Stimulated activated CD8-positive, alpha-beta memory T cell treated with anti-CD3 and anti-CD28 coated beads, Interleukin-12 subunit alpha, Interleukin-12 subunit beta, amount 100 ng/mL, for 24 hours (primary cell): ENCODE results near the gene CDH16.

Source experiments
- DNase-seq: peaks from one replicate; pipeline ENCODE4 v3.0.0-alpha.2; 2020; ENCODE audit errors: extremely low read depth

CDH16 gene

DNA sequence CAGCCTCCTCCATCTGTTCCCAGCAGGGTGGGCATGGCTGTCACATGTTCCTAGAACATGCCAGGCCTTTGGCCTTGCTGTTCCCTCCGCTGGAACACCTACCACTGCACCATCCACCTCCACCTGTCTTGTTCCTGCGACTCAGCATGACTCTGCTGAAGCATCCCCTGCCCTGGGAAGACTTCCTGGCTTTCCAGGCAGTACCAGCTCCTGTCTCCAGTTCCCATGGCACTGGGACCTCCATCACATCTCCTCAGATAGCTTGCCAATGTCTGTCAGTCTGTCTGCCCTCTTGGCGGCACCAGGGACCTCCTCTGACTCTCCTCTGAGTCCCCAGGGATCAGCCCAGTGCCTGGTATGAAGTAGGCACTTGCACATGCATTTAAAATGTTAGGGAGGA lies 22.7 kb downstream of the CDH16 start:
- no peak for DNase-seq

DNA sequence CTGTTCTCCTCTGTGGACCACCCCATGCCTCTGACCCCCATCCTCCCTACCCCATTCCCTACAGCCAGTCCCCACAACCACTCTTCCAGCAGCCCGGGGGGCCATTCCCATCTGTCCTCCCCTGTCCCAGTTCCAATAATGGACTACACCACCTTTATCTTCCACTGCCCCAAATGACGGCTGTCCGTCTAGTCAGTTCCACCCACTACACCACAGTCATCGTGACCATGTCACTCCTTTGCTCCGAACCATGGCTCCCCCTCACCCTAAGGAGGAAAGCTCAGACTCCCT lies 23.1 kb downstream of the CDH16 start:
- DNase-seq: no peak

DNA sequence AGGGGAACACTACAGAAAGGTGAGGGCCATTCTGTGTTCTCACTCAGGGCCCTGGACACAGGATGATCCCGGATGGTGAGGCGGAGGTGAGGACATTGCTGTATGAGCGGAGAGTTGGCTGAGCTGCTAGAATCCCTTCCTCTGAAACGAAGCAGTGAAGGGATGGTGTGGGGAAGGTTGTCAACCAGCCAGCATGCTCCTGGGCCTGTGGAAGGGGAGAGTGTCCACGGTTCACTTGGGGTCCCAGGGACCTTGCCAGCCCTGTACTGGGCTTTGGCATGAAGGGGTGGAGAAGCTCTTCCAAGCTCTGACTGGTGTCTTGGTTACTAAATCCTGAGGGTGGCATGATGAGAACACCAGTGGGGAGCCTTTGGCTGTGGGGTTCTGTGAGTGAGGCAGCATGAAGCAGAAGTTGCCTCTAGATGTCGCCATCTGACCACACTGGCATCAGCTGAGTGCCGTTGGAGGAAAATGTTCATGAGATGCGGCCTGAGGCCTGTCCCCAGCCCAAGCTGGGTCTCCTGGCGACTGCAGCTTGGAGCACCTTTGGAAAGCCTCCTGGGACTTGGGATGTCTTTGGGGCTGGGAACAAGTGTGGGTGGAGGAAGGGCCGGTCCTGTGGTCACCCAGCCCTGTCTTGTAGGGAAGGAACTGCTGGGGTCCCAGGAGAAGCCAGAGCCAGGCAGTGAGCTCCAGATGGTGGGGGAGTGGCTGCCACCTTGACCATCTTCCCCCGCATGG lies 23.6 kb downstream of the CDH16 start:
- DNase-seq: no peak

DNA sequence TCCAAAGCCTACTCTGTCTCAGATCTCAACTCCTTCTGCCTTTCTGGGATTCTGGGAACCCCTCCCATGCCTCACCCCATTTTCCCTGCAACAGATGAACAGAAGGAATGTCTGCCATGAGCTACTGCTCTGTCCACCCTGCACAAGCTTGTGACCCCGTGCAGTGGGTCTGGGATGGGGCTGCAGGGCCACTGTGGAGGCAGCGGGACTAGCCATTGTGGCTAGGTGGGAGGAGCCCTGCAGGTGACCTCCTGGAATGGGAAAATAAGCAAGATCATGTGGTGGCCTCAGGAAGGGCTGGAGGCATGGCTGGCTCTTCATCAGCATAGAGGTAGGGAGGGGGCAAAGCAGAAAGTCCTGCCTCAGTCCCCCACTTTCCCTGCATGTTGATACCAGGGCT lies 24.6 kb downstream of the CDH16 start:
- no peak for DNase-seq

DNA sequence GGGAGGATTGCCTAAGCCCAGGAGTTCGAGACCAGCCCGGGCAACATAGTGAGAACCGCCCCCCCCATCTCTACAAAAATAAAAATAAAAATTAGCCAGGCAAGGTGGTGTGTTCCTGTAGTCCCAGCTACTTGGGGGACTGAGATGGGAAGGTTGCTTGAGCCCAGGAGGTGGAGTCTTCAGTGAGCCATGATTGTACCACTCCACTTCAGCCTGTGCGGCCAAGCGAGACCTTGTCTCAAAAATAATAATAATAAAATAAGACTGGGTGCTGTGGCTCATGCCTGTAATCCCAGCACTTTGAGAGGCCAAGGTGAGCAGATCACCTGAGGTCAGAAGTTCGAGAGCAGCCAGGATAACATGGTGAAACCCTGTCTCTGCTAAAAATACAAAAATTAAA lies 26.9 kb downstream of the CDH16 start:
- no peak for DNase-seq

DNA sequence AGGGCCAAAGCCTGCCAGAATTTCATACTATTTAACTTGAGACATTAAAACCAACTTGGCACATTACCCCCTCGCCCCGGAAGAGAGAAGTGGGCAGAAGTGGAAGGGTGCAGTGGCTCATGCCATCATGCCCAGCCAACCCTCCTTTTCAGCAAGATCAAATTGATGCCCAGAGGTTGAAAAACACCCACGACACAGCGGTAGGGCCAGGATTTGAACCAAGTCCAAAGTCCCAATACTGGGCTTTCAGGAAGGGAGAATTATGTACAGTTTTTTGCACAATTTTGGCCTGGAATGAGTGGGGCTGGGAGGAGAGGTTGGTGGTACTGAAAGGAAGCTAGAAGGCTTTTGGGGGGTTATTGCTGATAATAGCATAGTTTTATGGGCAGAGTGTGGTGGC lies 27.3 kb downstream of the CDH16 start:
- no peak for DNase-seq

DNA sequence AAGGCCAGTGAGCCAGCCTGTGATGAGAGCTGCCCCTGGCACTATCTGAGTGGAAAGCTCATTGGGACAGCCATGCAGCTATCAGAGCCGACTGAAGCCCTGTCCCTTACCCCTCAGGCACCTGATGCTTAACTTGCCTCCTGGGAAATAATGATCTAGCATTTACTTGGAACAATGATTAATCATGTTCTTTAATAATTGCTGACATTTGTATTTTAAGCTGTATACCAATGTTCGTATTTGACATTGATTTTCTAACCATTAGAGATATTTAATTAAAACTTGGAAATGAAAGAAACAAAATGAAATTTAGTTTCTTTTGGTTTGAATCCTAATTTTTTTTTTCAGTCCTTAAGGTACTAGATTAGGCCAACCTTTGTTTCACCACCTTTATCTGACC lies 27.9 kb downstream of the CDH16 start:
- no peak for DNase-seq

DNA sequence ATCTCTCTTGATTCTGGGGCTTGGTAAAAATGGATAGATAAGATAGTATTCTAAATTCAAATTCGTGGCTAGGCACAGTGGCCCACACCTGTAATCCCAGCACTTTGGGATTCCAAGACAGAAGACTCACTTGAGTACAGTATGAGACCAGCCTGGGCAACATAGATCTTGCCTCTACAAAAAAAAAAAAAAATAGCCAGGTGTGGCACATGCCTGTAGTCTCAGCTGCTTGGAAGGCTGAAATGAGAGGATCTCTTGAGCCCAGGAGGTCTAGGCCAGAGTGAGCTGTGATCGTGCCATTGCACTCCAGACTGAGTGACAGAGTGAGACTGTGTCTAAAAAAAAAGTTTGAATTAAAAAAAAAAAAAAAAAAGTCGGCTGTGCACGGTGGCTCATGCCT lies 29.1 kb downstream of the CDH16 start:
- DNase-seq: no peak

DNA sequence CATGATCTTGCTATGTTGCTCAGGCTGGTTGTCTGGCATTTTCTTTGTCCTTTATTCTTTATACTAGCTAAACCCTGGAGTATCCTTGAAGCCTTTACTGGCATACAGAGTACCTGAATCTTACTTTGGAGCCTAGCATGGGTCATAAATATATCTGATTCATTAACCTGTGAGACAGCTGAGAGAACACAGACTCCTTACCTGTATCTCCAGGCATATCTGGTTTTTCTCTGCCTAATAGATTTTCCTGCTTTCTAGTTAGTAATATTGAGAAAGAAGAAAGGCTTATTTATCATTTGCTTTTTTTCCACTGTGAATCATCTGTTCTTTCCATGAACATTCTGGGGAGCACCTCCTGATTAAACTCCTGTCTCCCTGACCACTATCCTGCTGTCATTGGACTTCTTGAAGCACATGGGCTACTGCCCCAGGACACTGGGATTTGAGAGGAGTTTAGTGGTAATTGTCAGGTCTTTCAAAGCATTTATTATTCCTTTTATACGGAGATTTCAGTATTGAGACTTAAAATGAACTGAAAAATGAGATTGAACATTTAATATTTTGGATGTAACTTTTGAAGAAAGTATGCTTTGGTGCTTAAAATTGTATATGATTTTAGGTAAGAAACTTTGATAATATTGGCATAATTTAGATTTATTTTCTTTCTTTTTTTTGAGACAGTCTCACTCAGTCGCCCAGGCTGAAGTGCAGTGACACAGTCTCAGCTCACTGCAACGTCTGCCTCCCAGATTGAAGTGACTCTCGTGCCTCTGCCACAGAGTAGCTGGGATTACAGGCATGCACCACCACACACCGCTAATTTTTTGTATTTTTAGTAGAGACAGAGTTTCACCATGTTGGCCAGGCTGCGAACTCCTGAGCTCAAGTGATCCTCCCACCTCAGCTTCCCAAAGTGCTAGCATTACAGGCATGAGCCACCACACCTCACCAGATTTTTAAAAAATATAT lies 29.8 kb downstream of the CDH16 start:
- no peak for DNase-seq

DNA sequence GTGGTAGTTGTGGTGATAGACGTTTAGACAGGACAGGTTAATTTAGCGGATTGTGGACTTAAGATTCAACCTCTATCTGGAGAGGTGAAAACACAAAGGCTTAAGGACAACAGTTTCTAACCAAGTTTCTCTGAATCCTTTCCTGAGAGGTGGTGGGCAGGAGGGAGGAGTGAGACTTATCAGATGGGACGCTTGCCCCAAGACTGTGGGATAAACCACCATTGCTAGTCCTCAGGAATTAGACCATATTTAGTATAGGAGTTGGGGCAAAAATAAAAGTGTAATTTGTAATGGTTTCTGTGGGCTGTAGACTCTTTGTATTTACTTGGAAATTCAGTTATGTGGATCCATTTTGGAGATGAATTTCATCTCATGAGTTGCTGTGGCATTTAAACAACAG lies 31.8 kb downstream of the CDH16 start:
- DNase-seq: no peak

DNA sequence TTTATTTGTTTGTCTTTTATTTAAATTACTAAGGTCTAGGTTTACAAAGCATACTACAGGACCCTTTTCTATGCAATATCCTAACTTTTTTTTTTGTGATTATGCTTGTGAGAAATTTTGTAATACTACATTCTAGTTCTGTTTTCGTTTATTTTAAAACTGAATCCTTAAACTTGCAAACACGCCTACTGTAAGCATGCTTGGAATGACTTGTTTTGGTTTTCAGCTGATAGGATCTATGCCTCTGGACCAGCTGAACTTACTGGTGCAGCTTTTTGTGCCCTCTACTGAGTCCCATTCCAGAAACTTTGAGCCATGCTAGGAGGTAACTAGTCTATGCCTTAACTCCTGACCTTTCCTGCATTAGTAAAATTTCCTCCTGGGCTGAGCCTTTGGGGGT lies 32.4 kb downstream of the CDH16 start:
- DNase-seq: no peak

DNA sequence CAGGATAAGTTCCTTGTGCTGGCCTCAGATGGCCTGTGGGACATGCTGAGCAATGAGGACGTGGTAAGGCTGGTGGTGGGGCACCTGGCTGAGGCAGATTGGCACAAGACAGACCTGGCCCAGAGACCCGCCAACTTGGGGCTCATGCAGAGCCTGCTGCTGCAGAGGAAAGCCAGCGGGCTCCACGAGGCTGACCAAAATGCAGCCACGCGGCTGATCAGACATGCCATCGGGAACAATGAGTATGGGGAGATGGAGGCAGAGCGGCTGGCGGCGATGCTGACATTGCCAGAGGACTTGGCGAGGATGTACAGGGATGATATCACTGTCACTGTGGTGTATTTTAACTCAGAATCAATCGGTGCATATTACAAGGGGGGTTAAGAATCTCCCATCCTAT lies 33.2 kb downstream of the CDH16 start:
- DNase-seq: no peak

DNA sequence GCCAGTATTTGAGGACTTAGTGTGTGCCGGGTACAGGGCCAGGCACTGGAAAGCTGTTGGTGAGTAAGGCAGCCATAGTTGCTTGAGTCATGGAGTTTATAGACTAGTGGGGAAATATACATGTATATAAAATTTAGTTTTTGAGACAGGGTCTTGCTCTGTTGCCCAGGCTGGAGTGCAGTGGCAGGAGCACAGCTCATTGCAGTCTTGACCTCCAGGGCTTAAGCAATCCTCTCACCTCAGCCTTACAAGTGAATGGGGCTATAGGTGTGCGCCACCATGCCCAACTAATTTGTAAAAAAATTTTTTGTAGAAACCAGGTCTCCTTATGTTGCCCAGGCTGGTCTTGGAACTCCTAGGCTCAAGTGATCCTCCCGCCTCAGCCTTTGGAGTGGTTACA lies 36.0 kb downstream of the CDH16 start:
- no peak for DNase-seq

DNA sequence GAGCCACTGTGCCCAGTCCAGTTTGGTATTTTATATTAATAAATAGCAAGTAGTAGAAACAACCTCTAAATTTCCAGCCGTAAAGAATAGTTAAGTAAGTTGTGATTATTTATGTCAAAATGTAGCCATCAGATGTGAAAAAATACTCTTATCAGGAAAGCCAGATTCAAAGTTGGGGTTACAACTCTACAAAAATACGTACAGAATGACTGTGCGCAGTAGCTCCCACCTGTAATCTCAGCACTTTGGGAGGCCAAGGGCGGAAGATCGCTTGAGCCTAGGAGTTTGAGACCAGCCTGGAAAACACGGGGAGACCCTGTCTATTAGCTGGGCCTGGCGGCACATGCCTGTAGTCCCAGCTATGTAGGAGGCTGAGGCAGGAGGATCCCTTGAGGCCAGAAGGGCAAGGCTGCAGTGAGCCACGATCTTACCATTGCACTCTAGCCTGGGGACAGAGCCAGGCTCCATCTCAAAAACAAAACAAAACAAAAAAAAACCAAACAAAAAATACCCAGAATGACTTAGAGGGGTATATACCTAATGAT lies 36.6 kb downstream of the CDH16 start:
- no peak for DNase-seq

DNA sequence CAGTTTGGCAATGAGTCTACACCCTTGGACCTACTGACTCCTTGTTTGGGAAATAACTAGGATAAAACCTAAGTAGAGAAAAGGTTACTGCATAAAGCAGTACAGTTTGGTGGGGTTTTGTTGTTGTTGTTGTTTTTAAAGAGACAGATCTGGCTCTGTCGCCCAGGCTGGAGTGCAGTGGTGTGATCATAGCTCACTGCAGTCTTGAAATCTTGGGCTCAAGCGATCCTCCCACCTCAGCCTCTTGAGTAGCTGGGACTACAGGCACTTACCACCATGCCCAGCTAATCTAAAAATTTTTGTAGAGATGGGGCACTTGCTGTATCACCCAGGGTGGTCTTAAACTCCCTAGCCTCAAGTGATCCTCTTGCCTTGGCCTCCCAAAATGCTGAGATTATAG lies 37.1 kb downstream of the CDH16 start:
- DNase-seq: no peak

DNA sequence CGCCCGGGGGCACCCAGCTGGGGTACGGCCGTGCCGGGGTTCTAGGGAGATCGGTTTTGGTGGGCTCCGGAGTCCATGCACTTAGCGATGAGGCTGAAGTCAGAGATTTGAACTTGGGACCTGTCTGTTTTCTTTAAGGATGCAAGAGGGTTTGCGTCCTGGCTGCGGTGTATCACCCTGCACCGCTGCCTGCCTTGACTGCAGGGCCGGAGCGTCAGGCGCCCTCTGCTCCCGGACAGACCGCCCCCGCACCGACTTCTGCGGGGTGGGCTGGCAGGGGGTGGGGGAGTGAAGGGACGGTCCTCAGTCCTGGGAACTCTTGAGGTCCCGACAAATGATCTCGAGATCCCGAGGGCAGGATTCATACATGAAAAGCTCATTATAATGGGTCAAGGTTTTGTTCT lies 37.7 kb downstream of the CDH16 start:
- DNase-seq: no peak

DNA sequence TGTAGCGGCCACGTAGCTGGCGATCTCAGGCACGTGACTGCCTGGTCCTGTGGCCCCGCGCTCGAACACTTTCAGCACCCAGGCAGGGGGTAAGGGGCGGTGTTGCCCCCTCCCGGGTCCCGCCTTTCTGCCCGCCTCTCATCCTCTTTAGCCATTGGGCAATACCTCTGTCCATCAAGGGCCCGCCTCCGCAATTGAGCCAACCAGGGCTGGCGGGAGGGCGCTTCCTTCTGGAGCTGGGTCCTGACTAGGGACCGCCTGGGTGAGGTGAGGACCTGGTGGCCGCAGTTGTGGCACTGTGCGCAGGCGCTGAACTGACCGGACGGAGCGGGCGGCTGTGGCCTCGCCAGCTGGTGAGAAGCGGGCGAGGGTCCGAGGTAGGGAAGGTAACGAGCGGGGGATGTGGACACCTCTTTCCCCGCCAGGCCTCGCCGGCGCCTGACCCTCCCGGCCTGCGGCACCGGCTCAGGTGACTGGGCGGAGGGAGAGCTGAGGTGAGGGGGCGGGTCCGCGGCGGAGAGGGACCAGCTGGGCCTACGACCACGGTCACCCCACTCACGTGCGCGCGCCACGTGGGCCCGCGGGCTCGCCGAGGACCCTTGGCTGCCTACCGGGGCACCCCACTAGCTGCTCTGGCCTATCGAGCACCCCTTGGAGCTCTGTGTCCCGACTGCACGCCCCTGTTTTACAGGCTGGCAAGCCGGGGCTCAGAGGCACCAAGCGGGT lies 38.2 kb downstream of the CDH16 start, which contains the start of gene PDP2:
TSS of gene PDP2 (plus strand) at position 228 of the 726 bp plus-strand sequence. CDS start 3,770 bp downstream, outside the sequence.
- DNase-seq: peak; percentile 67

DNA sequence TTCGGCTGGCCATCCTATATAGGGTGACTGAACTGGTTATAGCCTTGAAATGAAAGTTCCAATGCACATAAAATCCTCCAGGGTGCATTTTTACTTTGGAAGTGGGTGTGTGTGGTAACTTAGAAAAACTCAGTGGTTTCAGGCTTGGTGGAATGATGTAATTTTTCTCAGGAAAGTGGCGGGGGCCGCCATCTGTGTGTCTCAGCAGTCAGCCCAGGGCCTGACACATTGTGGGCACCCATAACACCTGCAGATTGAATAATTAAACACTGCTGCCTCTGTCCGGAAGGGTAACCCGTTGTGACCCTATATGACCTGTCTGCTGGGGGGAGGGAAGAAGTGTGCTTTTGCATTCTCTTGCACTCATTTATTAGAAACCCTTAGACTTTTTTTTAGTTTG lies 40.6 kb downstream of the CDH16 start:
- no peak for DNase-seq

DNA sequence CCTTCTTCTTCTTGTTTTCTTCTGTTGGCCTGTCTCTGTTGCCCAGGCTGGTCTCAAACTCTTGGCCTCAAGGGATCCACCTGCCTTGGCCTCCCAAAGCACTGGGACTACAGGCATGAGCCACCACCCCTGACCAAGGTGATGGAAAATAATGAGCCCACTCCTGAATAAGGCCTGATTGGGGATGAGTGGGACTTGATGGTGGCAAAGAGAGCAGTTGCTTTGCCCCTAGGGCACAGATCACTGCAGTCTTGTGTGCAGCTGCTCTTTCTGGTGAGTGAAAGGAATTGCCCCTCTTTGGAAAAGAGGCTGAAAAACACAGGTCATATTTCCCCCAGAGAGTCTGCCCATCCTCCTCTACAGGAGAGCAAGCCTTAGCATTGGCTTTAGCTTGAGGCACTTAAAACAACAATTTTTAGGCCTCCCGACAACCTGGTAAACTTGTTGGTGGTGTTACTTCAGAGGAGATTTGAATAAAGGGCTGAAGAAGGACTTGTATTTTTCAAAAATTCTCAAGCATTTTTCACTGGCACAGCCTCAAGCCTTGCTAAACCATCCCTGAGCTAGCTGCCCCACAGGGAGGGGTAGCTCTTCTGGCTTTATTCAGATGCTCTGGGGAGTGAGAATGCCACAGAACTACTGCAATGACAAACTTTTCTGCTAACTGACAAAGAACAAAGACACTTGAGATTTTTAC lies 44.5 kb downstream of the CDH16 start:
- no peak for DNase-seq

DNA sequence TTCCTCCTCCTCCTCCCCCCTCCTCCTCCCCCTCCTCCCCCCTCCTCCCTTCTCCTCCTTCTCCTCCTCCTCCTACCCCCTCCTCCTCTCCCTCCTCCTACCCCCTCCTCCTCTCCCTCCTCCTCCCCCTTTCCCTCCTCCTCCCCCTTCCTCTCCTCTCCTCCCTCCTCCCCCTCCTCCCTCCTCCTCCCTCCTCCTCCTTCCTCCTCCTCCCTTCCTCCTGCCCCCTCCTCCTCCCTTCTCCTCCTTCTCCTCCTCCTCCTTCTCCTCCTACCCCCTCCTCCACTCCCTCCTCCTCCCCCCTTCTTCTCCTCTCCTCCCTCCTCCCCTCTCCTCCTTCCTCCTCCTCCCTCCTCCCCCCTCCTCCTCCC lies 45.0 kb downstream of the CDH16 start:
- no peak for DNase-seq

DNA sequence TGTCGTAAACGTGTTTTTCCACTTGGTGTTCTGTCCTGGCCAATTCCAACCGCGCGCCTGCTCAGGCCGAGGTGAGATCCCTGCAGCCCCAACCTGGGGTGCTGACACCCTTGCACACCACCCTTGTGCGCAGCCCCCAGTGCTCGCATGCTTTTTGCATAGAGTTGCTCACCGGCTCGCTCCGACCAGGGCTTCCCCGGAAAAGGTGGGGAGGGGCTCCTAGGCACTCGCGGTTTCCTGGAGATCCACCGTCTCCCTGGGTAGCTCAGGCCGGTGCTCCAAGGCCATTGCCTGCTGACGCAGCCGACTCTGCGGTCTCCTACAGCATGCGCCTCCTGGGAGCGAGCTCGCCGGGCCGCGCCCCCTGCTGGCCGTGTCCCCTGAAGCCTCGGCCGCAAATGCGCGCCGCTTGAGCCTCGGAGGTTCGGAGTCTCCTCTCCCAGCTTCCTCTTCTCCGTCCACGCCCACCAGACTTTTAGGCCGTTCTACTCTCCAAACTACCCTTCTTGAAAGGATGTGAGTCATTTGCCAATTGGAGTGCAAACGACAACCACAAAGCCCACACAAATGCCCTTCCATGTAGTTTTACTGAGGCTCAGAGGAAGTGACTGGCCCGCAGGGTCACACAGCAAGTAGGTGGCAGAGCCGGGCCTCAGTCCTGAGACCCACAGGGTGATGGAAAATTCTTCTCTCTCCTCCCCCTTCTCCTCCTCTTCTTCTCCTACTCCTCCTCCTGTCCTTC lies 45.6 kb downstream of the CDH16 start:
- DNase-seq: peak; percentile 80
